ENCODE results near the gene ARMC8. TPM values are rescaled to one million over a fixed set of nuclear protein-coding genes. Genes with fewer than 3 reads are reported as not detected.

Gene ARMC8
- polyA plus RNA-seq, 1 donor from 2014 or later, result 90.6 TPM

DNA sequence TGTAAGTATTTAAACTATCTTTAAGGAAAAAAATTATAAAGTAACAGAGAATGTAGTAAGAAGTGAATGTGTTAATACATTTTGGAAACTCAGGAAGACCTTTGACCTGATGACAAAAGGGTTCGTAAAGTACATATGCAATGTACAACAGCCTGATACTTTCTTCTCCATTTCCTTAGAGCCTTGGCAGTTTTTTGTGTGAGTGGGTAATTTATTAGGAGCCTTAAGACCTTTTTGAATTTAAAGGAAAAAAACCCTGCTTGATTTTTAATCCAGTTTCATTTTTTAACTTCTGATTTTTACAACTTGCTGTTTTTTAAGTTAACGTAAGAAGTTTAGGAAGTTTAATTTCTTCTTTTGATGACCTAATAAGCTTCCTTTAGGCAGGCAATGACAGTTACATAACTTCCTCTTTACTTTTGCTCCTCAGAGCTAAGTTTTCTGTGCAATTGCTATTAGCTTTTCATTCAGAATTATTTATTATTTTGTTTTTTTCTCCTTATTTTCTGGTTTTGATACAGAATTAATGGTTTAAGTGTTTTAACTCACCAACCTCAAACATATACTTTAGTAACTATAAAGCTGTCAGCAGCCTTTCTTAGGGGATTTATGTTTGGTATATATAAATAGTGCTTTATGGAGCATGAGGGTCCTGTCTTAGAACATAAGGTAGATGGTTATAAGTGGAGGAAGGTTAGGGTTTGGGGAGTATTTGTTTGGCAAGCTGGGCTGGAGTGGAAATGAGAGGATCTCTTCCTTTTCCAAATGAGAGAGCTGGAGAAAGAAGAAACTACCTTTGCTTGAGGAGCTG lies 35.2 kb downstream of the ARMC8 start:
- Histone ChIP-seq H2AFZ (ENCODE audit: low read depth, low read length) (no peak overlapping the region), H3K79me2 (replicated peaks; ENCODE audit: insufficient read depth, low read length) (peaks cover 13% of the 10 kb centered on the region), H4K20me1 (ENCODE audit: insufficient read depth) (no peaks in the 10 kb centered on the region), H3K27me3 (ENCODE audit: insufficient read depth, low read depth, low read length) (no peaks in the 10 kb centered on the region), H3K9ac (ENCODE audit: low read length) (no peak overlapping the region), H3K27ac (ENCODE audit: low read length) (no peak overlapping the region), H3K4me3 (ENCODE audit: low read length) (no peak overlapping the region), H3F3A (ENCODE audit: insufficient read depth, low read length, poor library complexity, severe bottlenecking) (no peaks in the 10 kb centered on the region), H3K9me2 (ENCODE audit: insufficient read depth, low read length) (no peaks in the 10 kb centered on the region), H3K9me3 (ENCODE audit: low read length) (no peaks in the 10 kb centered on the region), H3K36me3 (ENCODE audit: insufficient read depth, low read length) (no peaks in the 10 kb centered on the region), H3K4me2 (ENCODE audit: low read length) (no peak overlapping the region)
- TF ChIP-seq EP300 (conservative IDR thresholded peaks at IDR 0.05; ENCODE audit: poor library complexity, severe bottlenecking), result no peak
- TF ChIP-seq TAF1 (IDR thresholded peaks at IDR 0.05; ENCODE audit: low read depth), result no peak
- no peak for TF ChIP-seq RAD21 (conservative IDR thresholded peaks at IDR 0.05)
- no peak for TF ChIP-seq SMC3 (conservative IDR thresholded peaks at IDR 0.05; ENCODE audit: poor library complexity)
- TF ChIP-seq MXI1 (conservative IDR thresholded peaks at IDR 0.05; ENCODE audit: poor library complexity, severe bottlenecking), result no peak
- no peak for TF ChIP-seq POLR2AphosphoS5 (IDR thresholded peaks at IDR 0.05)
- TF ChIP-seq, protein P1, sequence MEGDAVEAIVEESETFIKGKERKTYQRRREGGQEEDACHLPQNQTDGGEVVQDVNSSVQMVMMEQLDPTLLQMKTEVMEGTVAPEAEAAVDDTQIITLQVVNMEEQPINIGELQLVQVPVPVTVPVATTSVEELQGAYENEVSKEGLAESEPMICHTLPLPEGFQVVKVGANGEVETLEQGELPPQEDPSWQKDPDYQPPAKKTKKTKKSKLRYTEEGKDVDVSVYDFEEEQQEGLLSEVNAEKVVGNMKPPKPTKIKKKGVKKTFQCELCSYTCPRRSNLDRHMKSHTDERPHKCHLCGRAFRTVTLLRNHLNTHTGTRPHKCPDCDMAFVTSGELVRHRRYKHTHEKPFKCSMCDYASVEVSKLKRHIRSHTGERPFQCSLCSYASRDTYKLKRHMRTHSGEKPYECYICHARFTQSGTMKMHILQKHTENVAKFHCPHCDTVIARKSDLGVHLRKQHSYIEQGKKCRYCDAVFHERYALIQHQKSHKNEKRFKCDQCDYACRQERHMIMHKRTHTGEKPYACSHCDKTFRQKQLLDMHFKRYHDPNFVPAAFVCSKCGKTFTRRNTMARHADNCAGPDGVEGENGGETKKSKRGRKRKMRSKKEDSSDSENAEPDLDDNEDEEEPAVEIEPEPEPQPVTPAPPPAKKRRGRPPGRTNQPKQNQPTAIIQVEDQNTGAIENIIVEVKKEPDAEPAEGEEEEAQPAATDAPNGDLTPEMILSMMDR (IDR thresholded peaks at IDR 0.05; ENCODE audit: poor library complexity, severe bottlenecking), result no peak
- TF ChIP-seq EZH2 (IDR thresholded peaks at IDR 0.05; ENCODE audit: borderline replicate concordance, insufficient read depth, low read length, poor library complexity, severe bottlenecking), result no peak
- TF ChIP-seq, protein P2, sequence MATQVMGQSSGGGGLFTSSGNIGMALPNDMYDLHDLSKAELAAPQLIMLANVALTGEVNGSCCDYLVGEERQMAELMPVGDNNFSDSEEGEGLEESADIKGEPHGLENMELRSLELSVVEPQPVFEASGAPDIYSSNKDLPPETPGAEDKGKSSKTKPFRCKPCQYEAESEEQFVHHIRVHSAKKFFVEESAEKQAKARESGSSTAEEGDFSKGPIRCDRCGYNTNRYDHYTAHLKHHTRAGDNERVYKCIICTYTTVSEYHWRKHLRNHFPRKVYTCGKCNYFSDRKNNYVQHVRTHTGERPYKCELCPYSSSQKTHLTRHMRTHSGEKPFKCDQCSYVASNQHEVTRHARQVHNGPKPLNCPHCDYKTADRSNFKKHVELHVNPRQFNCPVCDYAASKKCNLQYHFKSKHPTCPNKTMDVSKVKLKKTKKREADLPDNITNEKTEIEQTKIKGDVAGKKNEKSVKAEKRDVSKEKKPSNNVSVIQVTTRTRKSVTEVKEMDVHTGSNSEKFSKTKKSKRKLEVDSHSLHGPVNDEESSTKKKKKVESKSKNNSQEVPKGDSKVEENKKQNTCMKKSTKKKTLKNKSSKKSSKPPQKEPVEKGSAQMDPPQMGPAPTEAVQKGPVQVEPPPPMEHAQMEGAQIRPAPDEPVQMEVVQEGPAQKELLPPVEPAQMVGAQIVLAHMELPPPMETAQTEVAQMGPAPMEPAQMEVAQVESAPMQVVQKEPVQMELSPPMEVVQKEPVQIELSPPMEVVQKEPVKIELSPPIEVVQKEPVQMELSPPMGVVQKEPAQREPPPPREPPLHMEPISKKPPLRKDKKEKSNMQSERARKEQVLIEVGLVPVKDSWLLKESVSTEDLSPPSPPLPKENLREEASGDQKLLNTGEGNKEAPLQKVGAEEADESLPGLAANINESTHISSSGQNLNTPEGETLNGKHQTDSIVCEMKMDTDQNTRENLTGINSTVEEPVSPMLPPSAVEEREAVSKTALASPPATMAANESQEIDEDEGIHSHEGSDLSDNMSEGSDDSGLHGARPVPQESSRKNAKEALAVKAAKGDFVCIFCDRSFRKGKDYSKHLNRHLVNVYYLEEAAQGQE (IDR thresholded peaks at IDR 0.05; ENCODE audit: borderline replicate concordance), result no peak

DNA sequence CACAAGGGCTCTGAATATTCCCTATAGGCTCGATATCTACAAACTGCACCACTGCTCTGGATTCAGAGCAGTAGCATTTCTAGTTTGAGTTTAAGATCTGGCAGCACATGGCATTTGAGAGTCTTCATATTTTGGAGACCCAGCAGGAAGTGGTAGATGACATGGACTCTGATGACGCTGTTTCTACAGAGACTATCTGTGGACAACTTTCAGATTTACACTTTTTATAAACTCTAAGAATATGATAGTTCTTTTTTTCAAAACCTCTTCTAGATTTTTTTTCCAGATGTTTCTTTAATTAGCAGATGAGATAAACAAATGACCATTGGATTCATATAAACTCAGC lies 35.8 kb downstream of the ARMC8 start:
- no peak overlapping the region for H3K27ac ChIP-seq (ENCODE audit: low read length)
- H4K20me1 ChIP-seq (ENCODE audit: insufficient read depth), result no peaks in the 10 kb centered on the region
- no peak overlapping the region for H3K4me2 ChIP-seq (ENCODE audit: low read length)
- no peak overlapping the region for H3K4me3 ChIP-seq (ENCODE audit: low read length)
- H3K27me3 ChIP-seq (ENCODE audit: insufficient read depth, low read depth, low read length), result no peaks in the 10 kb centered on the region
- H3K79me2 ChIP-seq (replicated peaks; ENCODE audit: insufficient read depth, low read length), result peaks cover 13% of the 10 kb centered on the region
- H2AFZ ChIP-seq (ENCODE audit: low read depth, low read length), result no peak overlapping the region
- no peaks in the 10 kb centered on the region for H3K36me3 ChIP-seq (ENCODE audit: insufficient read depth, low read length)
- H3K9ac ChIP-seq (ENCODE audit: low read length), result no peak overlapping the region
- TF ChIP-seq EZH2 (IDR thresholded peaks at IDR 0.05; ENCODE audit: borderline replicate concordance, insufficient read depth, low read length, poor library complexity, severe bottlenecking) (no peak), MXI1 (conservative IDR thresholded peaks at IDR 0.05; ENCODE audit: poor library complexity, severe bottlenecking) (no peak), TAF1 (IDR thresholded peaks at IDR 0.05; ENCODE audit: low read depth) (no peak), POLR2AphosphoS5 (IDR thresholded peaks at IDR 0.05) (no peak), SMC3 (conservative IDR thresholded peaks at IDR 0.05; ENCODE audit: poor library complexity) (no peak), EP300 (conservative IDR thresholded peaks at IDR 0.05; ENCODE audit: poor library complexity, severe bottlenecking) (no peak), RAD21 (conservative IDR thresholded peaks at IDR 0.05) (no peak)
- TF ChIP-seq, protein P2 (IDR thresholded peaks at IDR 0.05; ENCODE audit: borderline replicate concordance), result no peak
- TF ChIP-seq, protein P1 (IDR thresholded peaks at IDR 0.05; ENCODE audit: poor library complexity, severe bottlenecking), result no peak
- H3K9me2 ChIP-seq (ENCODE audit: insufficient read depth, low read length), result no peaks in the 10 kb centered on the region
- no peaks in the 10 kb centered on the region for H3F3A ChIP-seq (ENCODE audit: insufficient read depth, low read length, poor library complexity, severe bottlenecking)
- no peaks in the 10 kb centered on the region for H3K9me3 ChIP-seq (ENCODE audit: low read length)
